Frontal cortex (tissue), 4 donors: ENCODE data around the gene MID1. TPM values are rescaled to one million over a fixed set of nuclear protein-coding genes. Genes with fewer than 3 reads are reported as not detected.

Experiments used
- DNase-seq, 2 donors: peaks; one replicate each; pipeline ENCODE4 v3.0.0; 2012; ENCODE audit warnings: low spot score in 2 of 2
- FAIRE-seq: peaks from 2 replicates; lab custom pipeline; 2012; peaks lifted over from hg19 to GRCh38; lab: Jason Lieb, UNC
- total RNA-seq: library from RNA; depleted of rRNA; stranded (reverse); fragments of >200 nt; gene quantifications from one replicate; pipeline ENCODE4 v1.2.3, GENCODE V29; 2014
- donor health status: control.
- donor health status: control.
- donor health status: control.

Gene MID1
- total RNA-seq, 1 donor from 2014 or later, result 7.7 TPM

DNA sequence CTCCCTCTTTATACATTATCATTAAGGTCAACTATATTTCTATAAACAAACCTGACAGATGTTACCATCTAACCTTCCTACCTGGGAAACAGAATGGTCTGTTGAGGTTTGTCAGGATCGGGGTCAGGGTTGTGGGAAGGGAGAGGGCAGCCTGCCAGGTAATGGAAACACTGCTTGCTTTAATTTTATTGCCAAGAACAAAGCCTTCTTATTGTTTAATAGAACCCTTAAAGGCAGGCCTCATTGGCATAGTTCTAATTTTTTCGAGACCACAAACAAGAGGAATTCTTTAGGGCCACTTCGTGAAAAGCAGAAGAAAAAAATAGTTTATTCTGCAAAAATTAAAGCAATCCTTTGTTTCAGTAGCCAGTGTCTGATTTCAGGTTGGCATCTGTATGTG is 113.2 kb downstream of the MID1 start:
- FAIRE-seq, result no peak
- DNase-seq, result no peak

DNA sequence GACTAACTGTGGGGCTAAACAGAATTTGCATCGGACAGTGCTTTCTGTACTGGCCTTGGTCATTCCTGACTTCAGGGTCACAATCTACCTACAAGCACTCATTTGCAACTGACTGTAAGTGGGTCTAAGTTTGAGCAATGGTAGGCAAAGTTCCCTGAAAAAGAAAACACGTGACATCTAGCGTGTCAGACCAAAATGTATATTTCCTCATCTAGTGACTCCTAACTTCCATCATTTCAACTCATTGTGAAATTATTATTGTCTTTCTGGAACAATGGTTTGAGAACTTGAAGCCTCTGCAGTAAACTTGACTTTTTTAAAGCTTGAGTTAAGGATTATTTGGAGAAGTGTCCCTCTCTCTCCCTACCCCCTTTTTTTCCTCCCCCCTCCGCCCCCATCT is 113.6 kb downstream of the MID1 start:
- no peak for DNase-seq
- no peak for FAIRE-seq

DNA sequence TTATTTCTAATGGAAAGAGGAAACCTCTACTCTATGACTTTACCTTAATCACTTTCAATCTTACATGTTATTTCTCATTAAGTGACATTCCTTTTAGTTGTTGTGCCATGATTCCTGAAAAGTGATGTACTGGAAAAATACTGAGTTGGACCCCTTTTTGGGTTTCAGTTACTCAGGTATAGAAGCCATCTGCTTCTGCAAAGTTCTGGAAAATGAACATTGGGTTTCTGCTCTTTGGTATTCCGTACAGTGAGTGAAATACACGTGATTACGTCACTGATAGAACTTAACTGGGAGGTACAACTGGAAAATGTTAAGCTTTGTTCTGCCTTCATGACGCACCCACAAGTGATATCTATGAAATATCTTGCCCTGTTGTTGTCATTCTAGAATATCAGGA is 114.7 kb downstream of the MID1 start:
- DNase-seq (no peak), FAIRE-seq (no peak)

DNA sequence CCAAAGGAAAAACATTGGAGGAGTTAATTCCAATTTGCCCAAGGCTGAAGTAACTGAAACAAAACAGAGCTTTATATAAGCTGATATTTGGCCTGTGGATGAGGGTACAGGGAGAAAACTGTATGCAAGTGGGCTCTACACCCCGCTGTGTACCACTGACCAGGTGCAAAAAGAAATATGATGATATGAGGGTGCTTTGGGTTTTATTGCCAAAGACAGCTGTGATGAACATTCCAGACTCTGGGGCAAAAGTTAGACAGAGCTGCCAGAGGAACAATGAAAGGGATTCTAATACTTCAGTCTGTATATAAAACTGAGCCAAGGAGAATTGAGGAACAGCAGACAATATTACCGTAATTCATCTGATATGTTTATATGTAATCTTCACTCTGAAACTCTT is 117.4 kb downstream of the MID1 start:
- FAIRE-seq (no peak), DNase-seq (no peak)

DNA sequence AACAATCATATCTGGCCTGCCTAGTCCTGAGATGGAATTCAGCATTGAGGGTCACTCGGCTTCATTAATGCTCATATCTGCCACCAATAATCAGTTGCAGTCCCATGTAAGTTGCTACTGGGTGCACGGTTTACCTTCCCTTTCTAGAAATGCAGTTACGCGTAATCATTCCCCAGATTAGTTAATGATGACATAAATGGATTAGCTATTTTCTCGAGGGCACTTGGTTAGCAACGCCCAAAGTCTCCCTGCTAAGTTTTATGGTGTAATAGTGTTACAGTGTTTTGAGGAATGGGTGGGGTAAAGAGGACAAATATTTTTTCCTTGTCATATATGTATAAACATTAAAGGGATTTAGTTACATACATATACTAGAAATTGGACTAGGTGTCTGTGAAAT is 118.8 kb downstream of the MID1 start:
- FAIRE-seq, result no peak
- no peak for DNase-seq

- FAIRE-seq, result no peak
Measured at GRCh38 chrX:10496345-10496965, 123.9 kb downstream of the MID1 start.

GRCh38 chrX:10495677-10496076 is 124.7 kb downstream of the MID1 start:
- FAIRE-seq (no peak), DNase-seq (no peak)

More at GRCh38 chrX:10496345-10496965, 123.9 kb downstream of the MID1 start:
- DNase-seq, result no peak

- DNase-seq (no peak), FAIRE-seq (no peak)
Measured at GRCh38 chrX:10492250-10492649, 128.1 kb downstream of the MID1 start.

DNA sequence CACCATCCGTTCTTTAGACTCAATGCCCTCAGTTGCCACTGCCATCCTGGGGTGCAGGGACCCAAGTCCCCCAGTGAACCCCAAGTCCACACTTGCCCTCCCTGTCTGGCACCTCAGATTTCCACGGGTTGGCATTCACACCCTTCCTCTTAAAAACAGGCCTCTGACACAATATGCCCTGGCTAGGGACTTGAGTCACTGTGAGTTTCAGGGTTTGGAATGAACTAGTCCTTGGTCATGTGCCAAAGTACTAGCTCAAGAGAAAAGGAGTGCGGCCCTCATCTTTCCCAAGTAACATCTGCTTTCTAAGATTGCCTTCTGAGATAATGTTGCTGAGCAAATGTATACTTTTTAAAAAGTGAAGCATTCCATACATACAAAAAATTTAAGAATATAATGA is 134.0 kb downstream of the MID1 start:
- FAIRE-seq, result no peak

DNA sequence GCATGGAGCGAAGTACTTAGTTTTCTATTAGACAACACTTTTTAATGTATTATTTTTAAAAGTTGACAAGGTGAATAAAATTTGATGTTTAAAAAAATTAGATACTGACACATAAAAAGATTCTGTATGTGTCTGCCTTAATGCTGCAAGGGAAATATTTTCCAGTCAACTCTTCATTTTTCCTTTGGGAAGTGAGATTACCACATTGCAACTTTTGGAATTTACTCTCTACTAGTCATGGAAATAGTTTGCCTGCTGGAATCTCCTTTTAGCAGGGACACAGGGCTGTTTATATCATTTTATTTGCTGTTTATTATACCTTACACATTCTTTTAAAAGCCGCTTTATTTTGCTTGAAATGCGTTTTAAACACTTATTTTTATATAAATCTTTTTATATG is 135.1 kb downstream of the MID1 start:
- FAIRE-seq, result no peak
- DNase-seq, result no peak

More for the DNA sequence above, 134.0 kb downstream of the MID1 start:
- DNase-seq, result no peak

DNA sequence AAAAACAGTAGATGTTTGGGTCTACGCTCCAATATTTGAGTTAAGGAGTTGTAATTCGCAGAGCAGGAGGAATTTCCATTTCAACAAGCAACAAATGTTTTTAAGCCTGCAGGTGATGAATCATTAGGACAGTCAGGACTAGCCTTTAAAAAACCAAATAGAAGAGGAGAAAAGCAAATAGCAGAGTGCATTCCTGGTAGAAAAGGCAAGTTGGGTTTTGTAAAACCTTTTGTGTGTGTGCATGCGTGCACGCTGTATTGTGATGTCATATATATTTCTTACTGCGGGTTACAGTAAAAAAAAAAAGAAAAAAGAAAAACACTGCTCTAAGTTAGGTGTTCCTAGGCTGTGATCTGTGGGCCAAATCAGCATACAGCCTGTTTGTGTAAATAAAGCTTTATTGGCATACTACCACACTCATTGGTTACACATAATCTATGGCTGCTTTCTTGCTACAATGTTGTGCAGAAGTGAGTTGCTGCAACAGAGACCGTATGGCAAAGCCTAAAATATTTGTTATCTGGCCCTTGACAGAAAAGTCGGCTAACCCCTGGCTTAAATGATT is 135.6 kb downstream of the MID1 start:
- no peak for FAIRE-seq

DNA sequence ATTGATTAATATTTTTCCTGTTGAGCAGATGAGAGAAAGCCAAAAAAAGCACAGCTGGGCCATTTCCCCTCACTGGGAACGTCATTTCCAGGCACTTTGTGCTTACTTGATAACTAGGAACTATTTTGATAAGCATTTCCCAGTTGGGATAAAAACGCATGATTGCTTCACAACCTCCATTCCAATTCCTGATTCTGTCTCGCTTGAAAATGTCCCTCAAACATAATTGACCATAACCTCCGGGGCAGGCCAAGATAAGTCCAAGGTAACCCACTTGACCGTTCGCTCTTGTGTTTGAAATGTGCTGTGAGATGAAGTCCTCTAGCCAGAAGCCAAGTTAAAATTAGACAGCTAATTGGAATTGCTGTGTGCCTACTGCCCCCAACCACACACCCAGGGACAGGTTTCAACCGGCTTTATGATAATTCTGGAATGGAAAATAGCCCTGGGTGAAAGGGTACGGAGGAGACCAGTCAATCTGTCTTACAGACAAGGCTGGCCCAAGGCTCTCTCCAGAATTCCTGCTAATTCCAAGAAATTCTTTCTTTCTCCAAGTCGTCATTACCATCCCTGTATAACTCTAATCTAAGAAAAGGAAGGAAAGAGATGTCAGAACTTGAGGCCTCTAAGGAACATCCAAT is 137.1 kb downstream of the MID1 start:
- FAIRE-seq, result no peak
- no peak for DNase-seq

More for the DNA sequence above, 135.6 kb downstream of the MID1 start:
- no peak for DNase-seq

- FAIRE-seq (no peak), DNase-seq (no peak)
Measured at GRCh38 chrX:10482708-10483107, 137.7 kb downstream of the MID1 start.

- DNase-seq (no peak), FAIRE-seq (no peak)
Measured at GRCh38 chrX:10482261-10482660, 138.1 kb downstream of the MID1 start.

- FAIRE-seq (no peak), DNase-seq (no peak)
Measured at GRCh38 chrX:10480861-10481260, 139.5 kb downstream of the MID1 start.

DNA sequence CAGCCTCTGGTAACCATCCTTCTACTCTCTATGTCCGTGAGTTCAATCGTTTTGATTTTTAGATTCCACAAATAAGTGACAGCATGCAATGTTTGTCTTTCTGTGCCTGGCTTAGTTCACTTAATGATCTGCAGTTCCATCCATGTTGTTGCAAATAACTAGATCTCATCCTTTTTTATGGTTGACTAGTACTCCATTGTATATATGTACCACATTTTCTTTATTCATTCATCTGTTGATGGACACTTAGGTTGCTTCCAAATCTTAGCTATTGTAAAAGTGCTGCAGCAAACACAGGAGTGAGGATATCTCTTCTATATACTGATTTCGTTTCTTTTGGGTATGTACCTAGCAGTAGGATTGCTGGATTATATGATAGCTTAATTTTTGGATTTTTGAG is 140.9 kb downstream of the MID1 start:
- DNase-seq (no peak), FAIRE-seq (no peak)

DNA sequence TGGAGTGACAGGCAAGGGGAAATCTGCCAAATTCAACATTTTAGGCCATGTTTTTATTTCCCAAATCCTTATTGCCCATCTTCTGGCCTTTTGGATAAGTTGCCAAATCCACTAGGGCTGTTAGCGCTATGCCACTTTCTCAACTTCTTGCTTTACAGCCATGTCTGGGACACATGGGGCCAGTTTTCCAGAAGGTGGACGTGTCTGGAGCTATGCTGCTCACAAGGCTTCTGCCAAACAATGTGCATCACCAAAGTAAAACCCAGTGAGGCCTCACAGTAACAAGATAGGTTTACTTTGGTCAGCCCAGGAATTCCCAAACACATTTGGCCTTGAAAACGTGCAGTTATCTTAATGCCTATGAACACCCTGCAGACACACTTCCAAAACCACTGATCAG is 142.9 kb downstream of the MID1 start:
- no peak for FAIRE-seq
- DNase-seq, result no peak

GRCh38 chrX:10474913-10475568 is 145.3 kb downstream of the MID1 start:
- FAIRE-seq (no peak), DNase-seq (no peak)

GRCh38 chrX:10474510-10474909 is 145.9 kb downstream of the MID1 start:
- no peak for DNase-seq
- no peak for FAIRE-seq

- no peak for FAIRE-seq
- no peak for DNase-seq
Measured at GRCh38 chrX:10471418-10471817, 149.0 kb downstream of the MID1 start.

DNA sequence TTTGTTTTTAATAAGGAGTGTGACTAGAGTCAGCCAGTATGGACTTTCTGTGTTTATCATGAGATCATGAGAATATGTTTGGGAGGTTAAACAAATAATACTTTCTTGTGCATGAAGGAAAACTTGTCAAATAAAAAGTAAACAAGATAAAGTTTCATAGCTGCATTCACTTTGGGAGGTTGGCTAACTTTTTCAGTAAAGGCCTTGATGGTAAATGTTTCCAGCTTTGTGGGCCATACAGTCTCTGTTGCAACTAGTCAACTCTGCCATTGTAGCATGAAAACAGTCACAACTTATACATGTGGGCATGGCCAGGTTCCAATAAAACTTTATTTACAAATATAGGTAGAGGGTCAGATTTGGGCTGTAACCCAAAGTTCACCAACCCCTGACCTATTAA is 150.4 kb downstream of the MID1 start:
- DNase-seq (no peak), FAIRE-seq (no peak)
